GM21529 (cell line): ENCODE results near the gene KCNT1.
"Not testable (repeated sequence)": the region's sequence is repeated elsewhere in the genome, so short reads cannot be mapped to it uniquely, and the experiment has no call there.

ENCODE experiments used
- ATAC-seq: cut with Tn5 transposase; IDR thresholded peaks from one replicate; pipeline ENCODE4 v1.9.1; 2021; ENCODE audit not compliant: unreplicated experiment

KCNT1 gene

DNA sequence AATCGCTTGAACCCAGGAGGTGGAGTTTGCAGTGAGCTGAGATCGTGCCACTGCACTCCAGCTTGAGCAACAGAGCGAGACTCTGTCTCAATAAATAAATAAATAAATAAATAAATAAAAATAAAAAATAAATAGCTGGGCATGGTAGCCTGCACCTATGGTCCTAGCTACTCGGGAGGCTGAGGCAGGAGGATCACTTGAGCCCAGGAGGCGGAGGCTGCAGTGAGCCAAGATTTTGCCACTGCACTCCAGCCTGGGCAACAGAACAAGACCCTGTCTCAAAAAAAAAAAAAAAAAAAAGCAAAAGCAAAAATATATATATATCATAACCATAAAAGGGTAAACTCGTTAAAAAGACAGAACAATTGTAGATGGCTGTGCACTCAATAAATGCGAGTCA lies 29.2 kb upstream of the KCNT1 start:
- ATAC-seq, result not testable (repeated sequence)

DNA sequence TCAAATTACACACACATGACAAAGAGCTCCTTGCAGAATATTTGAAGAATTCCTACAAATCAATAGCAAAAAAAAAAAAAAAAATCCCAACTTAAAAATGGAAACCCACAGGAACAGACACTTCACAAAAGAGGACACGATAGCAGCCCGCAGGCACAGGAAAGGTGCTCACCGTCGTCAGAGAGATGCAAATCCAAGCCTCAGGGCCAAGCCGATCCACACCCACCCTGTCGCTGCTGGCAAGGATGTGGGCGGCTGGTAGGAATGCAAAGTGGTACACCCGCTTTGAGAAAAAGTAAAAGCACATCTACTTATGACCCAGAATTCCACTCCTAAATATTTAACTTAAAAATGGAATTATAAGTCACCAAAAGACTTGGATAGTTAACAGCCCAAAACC lies 28.0 kb upstream of the KCNT1 start:
- no peak for ATAC-seq

DNA sequence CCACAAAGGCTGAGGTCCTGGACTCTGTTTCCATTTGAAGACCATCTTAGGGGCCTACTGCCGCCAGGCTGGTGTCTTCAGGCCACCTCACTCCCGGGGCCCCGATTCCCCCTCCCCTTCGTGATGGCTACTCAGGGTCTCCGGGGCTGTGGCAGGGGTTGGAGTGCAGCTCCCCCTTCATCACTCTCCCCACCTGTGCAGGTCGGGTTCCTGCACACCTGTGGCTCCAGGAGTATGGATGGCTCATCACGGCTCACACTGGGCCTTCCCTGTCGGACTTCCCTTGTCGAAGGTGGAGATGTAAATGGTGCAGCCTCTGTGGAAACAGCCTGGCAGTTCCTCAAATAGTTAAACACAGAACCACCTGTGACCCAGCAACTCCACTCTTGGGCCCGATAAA lies 27.0 kb upstream of the KCNT1 start:
- no peak for ATAC-seq

DNA sequence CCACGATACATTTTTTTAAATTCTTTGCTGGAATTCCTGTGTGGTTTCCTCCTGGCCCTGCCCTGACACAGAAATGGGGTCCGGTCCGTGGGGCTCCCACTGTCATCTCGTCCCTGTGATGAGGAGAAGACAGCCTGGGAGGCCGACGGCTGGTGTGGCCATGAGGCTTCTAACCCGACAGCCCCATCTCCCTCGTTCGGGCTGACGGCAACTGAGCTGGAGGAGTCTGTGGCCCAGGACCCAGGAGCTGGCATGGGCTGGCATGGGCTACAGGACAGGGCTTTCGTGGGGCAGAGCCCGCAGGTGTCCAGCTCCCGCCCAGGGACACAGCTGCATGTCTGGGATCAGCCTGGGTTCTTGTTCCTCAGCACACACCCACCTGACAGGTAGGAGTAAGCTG lies 25.1 kb upstream of the KCNT1 start:
- ATAC-seq, result no peak

DNA sequence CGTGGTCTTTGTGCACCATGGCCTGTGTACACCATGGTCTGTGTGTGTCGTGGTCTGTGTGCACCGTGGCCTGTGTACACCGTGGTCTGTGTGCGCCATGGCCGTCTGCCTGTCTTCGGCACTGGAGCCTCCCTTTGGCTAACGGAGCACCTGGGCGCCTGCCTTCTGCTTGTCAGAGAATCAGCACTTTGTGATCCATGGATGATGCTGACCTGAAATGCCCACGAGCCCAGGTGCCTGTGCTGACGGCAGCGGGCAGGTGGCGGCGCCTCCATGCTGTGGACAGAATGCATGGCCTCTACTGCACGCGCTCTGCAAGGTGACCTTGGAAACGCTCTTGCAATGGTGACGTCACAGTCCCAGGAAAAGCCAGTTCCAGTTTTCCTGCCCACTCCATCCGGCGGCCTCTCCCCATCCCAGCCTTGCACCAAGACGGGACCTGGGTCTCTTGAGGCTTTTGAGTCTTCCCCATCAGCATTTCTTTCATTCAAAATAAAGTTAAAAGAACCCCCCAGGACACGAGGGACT lies 24.3 kb upstream of the KCNT1 start:
- no peak for ATAC-seq

DNA sequence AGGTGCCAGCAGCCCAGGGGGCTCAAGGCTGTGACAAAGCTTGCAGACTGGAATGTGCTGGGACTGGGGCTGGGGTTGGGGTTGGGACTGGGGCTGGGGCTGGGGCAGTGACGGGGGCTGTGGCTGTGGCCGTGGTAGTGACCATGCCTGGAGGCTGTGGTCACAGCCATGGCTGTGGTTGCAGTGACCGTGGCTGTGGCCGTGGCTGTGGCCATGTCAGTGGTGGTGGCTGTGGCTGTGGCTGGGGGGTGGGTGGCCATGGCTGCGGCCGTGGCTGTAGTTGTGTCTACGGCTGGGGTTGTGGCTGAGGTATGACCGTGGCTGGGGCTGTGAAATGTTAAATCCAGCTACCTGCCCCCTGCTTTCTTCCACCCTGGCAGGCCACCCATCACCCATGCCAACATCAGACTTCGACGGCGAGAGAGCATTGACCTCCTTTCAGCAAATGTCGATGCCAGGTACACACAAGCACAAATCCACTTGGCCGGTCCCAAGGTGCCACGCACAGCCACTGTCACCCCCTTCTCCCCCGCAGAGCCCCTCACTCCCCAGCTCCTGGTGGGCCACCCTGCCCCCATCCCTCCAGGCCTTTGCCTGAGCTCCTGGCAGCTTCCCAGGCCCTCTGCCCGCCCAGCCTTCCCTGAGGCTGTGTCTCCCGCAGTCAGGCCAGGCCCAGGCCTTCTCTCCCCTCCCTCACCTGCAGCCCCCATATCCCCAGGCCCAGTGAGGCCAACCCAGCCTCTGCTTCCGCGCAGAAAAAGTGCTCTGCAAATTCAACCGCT lies 23.6 kb upstream of the KCNT1 start:
- no peak for ATAC-seq

DNA sequence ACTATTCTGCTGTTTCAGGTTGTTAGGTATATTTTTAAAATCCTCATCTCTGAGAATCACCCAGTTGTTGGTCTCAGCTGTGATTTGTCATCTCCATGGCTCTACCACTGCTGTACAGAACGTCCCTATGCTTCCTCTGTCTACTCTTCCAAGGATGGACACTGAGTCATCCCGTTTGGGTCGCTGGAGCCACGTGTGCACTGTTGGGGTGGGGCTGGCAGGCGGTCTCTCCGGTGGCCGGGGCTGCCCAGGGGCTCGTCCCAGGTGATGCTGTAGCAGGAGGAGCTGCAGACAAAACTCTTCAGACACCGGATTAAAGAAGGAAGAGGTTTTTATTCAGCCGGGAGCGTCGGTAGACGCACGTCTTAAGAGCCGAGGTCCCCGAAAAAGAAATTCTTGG lies 21.9 kb upstream of the KCNT1 start:
- ATAC-seq, result no peak

DNA sequence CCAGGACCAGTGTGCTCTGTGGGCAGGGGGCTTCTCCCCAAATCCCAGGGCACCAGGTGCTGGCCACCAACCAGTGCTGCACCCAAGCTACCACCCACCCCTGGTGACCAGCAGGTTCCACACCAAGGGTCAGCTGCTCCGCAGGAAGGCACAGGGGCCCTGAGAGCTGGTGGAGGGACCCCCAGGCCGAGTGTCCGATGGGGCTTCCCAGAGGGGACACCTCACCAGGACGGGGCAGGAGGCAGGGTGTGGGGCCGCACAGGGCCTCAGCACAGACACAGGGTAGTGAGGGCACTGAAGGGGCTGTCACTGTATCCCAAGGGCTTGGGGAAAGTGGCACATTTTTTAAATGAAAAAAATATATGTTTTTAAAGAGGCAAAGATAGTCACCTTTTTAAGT lies 20.8 kb upstream of the KCNT1 start:
- no peak for ATAC-seq

DNA sequence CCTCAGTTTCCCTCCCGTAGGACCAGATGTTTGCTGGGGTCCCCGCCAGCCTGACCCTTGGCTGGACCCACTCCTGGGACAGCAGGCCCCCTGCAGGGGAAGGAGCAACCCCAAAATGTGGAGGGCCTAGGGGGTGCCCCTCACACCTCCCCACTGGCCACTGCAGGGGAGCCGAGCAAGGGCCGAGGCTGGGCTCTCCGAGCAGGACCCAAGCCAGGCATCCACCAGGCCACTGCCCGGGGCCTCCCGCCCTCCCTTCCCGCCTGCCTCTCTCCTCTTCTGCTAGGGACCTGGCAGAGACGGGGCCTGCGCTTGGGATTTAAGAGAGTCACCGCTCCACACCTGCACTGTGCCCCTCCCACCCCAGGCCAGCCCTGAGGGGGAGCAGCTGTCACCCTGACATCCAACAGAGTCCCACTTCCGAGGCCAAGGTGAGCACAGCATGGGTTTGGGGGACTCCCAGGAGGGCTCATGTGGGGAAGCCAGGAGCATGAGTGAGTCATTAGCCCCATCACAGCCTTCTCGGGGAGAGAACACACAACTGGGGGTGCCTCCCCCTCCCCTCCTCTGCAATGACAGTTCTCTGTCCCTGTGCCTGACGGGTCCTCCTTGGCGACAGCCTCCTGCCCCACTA lies 18.5 kb upstream of the KCNT1 start:
- ATAC-seq, result no peak

DNA sequence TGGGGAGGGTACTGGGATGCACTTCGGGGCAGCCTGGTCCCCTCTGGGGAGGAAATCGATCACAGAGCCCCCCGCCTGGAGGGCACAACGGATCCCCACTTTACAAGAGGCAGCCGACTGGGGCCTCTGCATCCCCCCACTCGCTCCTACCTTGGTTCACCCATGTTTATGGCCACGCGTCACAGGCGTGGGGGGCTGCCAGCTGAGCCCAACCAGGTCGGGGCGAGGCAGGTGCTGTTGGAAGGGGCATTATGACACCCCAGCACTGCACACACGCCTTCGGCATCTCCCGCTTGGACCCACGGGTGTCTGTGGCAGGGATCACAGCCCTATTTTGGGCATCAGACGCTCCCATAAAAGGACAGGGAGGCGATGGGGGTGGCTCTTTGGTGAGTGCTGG lies 17.3 kb upstream of the KCNT1 start:
- ATAC-seq, result no peak

DNA sequence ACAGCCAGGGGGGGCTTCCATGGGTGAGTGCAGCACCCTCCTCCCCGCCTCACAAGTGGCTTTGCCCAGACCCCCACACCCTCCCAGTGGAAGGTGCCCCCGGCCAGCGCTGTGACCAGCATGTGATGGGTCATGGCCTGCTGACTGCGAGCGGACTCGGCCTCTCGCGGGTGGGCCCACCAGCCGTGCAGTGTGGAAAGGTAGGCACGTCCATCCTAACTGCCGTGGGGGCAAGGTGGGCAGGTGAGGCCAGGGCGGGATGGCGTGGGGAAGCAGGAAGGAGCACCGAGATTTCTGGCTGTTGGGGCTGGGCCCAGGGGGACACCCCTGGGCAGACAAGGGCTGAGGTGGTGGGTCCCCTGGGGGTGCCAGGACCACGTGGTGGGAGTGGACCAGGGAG lies 14.8 kb upstream of the KCNT1 start:
- ATAC-seq, result no peak

DNA sequence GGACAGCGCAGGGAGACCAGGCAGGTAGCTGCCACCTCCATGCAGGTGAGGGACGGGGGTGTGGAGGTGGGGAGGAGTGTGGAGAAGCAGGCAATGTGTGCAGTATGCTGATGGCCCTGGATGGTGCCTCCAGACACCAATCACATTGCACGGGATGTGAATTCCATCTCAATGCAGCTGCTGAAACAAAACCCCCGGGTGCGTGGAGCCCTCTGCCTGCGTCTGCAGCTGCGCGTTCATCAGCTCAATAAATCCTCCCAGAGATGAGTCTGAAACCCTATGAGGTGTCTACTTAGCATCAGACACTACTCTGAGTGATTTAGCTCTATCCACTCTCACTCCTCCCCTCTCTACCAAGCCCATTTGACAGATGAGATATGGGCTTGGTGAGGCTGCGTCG lies 13.0 kb upstream of the KCNT1 start:
- no peak for ATAC-seq

DNA sequence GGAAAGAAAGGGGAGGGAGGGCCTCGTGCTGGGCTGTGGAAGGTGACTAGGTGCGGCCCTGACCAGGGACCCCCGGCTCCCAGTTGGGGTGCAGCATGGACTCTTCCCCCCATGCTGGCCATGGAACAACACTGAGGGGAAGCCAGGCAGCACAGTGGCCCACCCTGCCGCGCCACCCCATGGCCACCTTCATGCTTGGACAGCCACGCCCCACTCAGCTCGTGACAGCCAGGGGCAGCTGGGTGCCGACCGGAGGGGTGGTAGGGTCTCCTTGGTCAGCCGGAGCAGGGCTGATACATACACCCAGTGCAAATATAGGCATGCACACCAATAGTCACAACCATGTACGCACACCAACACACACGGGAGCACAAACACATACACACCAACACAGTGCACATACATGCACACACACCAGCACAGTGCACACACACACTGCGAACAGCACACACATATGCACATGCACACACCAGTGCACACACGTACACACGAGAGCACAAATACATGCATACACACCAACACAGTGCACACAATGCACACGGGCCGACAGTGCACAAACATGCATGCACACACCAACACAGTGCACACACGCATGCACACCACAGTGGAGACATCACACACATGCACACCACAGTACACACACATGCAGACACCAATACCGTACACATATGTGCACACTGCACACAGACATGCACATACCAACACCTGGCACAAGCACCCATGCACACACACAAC lies 11.0 kb upstream of the KCNT1 start:
- ATAC-seq, result no peak

DNA sequence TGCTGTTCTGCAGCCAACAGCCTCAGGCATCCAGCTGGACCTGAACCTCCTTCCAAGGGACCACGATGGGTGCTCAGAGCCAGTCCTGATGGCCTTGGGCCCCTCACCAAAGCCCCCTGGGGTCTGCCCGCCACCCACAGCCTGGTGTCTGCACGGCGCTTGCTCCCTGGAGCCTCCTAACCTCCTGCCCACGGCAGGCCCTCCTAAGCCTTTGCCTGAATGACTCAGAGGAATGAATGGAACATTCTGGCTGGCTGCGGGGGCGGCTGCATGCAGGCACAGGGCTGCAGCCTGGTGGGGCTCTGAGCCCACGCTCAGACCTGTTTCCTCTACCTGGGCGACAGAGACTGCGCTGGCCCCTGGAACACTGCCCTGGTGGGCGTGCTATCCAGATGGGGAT lies 9.6 kb upstream of the KCNT1 start:
- ATAC-seq, result no peak

DNA sequence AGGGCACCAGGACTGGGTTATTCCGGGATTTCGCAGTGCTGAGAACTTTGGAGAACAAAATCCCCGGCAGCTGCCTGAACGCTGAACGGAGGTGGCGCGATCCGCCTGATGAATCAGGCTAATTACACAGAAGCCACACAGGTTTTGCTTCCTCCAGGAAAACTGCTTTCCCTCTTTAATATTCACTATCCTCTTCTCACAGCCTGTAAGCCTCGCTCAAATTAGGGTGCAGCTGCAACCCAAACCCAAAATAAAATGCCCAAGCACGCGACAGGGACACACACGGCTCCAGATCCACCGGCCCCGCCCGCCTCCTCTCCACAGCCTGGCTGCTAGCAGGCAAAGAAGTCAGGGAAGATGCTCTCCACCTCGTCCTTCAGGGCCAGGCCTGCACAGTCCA lies 8.7 kb upstream of the KCNT1 start:
- no peak for ATAC-seq

DNA sequence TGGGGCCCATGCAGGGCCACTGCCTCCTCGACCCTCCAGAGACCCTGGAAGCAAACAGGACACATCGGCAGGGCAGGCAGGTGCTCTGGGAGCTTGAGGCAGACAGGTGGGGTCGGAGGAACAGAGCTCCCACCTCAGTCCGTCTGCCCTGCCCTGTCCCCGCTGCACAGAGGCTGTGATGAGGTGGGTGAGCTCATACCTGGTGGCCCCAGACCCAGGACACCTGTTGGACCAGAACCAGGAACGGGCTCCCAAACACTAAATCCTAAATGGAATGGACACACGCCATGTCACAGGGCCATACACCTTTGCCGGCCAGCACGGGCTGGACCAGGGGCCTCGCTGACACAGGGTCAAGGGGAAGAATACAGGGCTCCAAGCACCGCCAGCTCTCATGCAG lies 8.2 kb upstream of the KCNT1 start:
- ATAC-seq, result no peak

DNA sequence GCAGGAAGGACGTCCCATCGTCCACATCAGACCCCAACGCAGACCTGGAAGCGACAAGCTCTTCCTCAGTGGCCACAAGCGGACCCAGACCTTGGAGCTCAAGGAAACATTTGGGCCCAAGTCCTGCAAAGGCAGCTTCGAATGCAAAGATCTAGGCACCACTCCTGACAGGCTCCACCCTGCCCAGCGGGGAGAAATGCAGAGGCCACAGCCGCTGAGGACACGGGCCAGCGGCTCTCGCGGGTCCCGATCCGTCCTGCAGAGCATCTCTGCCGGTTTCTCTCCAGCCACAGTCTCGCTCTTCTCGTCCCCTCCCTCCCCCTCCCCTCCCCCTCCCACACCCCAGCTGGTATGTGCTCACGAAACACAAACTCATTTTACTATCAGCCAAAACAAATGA lies 7.6 kb upstream of the KCNT1 start:
- no peak for ATAC-seq

DNA sequence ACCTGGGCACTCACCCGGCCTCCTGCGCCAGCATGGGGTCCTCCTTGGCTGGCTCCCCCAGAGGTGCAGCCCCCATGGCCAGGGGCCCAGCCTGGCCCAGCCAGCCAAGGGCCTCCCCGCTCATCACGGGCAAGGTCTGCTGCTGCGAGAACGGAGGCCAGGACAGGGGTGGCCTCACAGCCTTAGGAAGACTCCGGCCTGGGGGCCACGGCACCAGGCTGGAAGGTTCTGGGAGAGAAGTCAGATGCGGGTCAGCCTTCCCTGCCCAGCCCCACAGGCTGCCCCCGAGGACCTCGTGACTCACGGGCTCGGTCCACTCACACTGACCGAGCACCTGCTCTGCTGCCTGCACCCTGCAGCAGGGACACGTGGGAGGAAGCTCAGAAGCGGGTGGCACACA lies 6.9 kb upstream of the KCNT1 start:
- ATAC-seq, result no peak

DNA sequence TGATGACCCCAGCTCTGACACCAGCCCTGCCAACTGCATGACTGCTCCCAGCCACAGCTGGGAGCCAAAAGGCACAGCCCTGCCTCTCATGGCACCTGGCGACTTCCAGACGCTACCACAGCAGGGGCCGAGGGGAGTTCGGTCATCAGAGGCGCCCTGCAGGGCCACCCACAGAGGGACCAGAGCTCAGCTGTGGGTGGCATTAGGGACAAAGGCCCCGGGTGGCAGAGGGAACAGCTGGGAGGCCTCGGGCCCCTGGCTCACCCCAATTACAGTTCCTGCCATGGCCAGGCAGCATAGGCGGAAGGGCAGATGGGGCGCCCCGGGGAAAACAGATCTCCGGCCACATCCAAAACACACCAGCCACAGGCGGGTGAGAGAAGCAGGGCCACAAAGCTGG lies 6.3 kb upstream of the KCNT1 start:
- ATAC-seq, result no peak

DNA sequence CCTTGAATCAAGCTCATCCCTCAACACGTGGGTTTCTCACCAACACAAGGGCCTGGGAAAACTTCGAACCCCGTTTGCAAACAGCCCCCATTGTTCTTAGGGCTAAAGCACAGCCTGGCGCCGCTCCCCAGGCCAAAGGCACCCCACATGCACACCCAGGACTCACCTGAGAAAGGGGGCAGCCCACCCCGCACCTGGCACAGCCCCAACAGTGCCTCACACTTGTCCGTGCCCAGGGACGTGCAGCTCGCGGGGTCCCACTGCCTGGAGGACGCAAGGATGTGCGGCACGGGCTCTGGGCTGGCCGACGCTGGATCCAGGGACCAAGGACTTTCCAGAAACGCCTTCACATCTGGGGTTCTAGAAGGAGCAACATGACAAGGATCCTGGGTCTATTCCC lies 5.5 kb upstream of the KCNT1 start:
- no peak for ATAC-seq

DNA sequence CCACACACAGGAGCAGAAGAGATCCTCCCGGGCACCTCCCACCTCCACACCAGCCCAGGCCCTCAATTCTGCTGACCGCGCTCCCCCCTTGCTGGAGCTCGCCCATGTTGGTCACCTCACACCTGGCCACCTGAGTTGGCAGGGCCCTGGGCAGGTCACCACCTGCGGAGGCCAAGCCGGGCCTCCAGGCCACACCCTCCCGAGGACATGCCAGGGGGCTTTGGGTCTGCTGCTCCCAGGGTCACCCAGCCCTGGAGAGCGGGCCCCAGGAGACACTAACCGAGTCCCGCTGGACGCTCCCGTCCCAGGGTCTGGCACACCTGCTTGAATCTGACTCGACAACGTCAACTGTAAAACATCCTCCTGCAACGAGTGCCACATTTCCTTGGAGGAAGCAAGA lies 4.8 kb upstream of the KCNT1 start:
- ATAC-seq, result no peak

DNA sequence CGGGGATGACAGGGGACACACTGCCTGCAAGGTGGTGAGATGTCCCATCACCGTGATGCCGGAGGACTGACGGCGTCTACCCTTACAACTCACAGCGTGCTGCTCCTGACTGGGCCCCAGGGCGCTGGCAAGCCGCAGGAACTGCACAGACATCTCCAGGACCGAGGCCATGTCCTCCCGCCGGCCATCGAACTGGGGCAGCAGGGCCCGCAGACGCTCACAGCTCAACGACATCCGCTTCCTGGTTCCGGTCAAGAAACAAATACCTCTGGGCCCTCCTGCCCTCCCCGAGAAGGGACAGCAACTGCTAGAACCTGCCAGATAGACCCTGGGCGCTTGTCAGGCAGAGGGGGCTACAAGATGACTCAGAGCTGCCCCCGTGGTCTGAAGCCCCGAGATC lies 3.7 kb upstream of the KCNT1 start:
- no peak for ATAC-seq
